ENCODE results near the gene HTT-AS.

DNA sequence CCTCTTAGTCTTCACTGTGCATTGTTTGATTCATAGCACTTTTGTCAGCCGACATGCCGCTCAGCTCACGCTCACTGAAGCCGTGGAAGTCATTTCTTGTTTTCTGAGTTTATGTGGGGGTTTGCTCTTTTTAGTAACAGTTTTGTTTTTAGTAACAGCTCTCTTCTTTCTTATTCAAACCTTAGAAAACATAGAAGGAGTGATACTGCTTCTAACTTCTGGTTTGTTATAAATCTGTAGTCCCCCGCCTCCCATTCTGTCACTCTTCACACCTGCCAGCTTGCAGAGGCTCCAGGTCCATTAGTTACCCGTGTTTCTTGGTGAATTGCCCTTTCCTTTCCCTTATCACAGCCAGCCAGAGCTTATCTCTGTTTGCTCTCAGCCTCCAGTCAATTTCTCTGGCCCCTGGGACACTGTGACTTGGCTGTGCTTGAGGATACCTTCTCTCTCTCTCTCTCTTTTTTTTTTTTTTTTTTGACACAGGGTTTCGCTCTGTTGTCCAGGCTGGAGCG, 60.4 kb downstream of the HTT-AS start:
- TF ChIP-seq POLR2A (IDR thresholded peaks at IDR 0.05) = no peak
- TF ChIP-seq CTCF (IDR thresholded peaks at IDR 0.05) = no peak
